GM21423 (cell line): ENCODE measurements around the gene SIRT2.
"Not testable (repeated sequence)": the region's sequence is repeated elsewhere in the genome, so short reads cannot be mapped to it uniquely, and the experiment has no call there.

Source experiments
- ATAC-seq: cut with Tn5 transposase; IDR thresholded peaks from one replicate; pipeline ENCODE4 v1.9.1; 2021; ENCODE audit warnings: mild to moderate bottlenecking, moderate library complexity; ENCODE audit not compliant: unreplicated experiment

SIRT2 gene

DNA sequence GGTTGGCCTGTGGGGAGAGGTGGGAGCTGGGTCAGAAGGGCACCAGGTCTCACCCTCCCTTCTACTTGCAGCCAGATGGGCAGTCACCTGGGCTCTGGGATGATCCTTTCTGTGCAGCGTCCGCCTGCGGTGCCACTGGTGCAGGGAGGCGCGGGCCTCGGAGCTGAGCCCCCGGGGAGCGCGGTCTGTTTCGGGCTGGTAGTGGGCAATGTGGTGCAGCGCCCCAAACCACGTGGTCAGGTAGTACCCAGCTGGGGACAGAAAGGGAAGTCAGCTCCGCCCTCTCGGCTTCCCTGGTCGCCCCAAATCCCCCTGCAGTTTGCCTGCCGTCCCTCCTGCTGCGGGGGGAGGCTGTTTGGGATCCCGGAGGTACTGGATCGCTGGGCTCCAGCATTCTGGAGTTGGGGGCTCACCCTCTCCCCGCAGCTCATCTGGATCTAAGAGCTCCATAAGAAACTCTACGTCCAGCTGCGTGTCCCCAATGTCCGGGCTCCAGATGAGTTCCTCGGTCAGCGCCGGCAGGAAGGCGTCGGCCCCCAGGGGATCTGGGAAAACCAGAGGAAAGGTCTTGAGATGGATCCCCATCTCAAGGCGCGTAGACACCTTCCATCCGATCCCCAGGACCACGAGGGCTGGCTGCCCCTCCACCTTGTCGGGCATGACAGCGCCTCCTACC lies 30.1 kb downstream of the SIRT2 start:
- no peak for ATAC-seq

DNA sequence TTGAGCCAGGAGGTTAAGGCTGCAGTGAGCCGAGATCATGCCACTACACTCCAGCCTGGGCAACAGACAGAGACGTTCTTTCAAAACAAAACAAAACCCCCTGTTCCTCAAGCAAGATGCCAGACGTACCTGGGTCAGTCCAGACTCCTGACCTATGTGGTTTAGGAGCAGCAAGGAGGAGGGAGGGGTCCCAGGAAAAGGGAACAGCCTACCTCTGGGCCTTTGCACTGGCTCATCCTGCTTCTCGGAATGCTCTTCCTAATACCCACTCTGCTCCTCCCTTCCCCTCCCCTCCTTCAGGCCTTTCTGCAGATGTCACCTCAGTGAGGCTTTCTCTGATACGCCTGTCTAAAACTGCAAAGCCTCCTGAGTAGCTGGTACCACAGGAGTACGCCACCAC lies 30.9 kb downstream of the SIRT2 start:
- ATAC-seq = no peak

DNA sequence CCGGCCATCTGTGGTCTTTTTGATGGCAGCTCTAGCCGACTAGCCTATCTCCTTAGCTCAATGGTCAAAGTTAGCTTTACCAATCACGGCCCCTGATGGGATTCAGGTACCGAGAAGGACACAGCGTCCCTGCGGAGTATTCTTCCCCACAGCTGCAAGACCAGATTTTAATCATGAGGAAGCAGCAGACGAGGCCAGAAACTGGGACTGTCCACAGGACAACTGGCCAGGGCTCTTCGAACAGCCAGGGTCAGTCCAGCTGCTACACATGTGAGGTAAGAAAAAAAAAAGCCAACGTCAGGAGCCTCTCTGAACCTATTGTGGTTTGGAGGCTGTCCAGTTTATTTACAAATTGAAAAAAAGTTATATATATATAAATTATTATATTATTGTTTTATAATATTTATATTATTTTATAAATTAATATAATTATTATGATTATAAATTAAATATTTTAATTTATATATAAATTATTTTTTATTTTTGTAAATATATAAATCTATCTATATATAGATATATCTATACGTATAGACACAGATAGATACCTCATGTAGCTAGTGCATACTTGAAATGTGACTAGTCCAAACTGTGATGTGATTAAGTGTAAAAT lies 32.1 kb downstream of the SIRT2 start:
- ATAC-seq = no peak

DNA sequence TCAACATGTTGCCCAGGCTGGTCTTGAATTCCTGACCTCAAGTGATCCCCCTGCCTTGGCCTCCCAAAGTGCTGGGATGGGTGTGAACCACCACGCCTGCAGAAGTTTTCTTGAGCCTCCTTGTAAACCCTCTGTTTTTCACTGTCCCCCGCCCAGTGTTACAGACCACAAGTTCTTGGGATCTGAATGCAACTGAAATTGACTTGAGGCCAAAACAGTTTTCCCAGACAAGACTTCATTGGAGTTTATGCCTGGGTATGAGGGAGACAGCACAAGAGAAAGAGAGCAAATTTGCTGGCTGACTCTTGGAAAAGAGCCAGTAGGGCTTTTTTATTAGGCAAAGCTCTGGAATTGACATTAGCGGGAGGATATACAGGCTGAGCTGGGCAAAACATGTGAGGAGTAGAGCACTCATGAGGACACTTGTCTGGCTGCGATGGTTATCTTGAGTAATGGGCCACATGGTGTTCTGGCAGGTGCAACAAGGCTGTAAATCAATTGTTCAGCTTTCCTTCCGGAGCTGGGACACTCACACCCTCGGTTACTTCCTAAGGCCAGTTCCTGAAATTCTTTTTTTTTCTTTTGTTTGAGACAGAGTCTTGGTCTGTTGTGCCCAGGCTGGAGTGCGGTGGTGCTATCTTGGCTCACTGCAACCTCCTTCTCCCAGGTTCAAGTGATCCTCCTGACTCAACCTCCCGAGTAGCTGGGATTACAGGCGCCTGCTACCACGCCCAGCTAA lies 36.9 kb downstream of the SIRT2 start:
- no peak for ATAC-seq

DNA sequence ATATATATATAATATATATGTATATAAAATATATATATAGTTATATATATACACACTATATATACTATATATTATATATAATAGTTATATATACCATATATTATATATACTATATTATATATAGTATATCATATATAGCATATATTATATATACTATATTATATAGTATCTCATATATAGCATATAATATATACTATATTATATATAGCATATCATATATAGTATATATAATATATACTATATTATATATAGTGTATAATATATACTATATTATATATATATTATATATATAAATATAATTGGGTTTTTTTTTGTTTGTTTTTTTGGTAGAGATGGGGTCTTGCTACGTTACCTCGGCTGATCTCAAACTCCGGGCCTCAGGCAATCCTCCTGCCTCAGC lies 38.0 kb downstream of the SIRT2 start:
- no peak for ATAC-seq

DNA sequence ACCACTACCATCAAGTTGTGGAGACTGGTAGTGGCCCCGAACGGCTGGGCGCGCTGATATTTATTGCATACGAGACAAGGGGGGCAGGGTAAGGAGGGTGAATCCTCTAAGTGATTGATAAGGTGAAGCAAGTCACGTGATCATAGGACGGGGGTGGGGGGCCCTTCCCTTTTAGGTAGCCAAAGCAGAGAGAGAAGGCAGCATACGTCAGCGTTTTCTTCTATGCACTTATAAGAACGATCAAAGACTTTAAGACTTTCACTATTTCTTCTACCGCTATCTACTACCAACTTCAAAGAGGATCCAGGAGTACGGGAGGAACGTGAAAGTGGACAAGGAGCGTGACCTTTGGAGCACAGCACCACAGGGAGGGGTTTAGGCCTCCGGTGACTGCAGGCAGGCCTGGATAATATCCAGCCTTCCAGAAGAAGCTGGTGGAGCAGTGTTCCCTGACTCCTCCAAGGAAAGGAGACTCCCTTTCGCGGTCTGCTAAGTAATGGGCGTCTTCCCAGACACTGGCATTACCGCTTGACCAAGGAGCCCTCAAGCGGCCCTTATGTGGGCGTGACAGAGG lies 39.7 kb downstream of the SIRT2 start:
- not testable (repeated sequence) for ATAC-seq

DNA sequence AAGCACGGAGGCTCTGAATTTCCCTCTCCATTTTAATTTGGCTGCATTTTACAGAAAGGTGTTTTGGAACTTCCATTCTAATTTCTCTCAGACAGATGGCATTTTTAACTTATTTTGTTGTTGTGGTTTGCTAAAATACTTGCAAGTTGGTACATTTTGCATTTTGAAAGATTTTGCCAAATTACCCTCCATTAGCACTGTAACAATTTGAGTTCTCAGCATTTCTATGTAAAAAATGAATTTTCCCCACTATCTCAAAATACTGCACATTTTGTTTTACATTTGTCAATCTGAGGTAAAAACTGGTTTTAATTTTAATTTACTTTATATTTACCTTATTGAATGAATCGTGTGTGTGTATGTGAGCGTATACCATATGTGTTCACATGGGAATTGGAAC lies 42.6 kb downstream of the SIRT2 start:
- ATAC-seq = no peak

DNA sequence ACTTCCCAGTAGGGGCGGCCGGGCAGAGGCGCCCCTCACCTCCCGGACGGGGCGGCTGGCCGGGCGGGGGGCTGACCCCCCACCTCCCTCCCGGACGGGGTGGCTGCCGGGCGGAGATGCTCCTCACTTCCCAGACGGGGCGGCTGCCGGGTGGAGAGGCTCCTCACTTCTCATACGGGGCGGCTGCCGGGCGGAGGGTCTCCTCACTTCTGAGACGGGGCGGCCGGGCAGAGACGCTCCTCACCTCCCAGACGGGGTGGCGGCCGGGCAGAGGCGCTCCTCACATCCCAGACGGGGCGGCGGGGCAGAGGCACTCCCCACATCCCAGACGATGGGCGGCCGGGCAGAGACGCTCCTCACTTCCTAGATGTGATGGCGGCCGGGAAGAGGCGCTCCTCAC lies 43.7 kb downstream of the SIRT2 start:
- not testable (repeated sequence) for ATAC-seq

DNA sequence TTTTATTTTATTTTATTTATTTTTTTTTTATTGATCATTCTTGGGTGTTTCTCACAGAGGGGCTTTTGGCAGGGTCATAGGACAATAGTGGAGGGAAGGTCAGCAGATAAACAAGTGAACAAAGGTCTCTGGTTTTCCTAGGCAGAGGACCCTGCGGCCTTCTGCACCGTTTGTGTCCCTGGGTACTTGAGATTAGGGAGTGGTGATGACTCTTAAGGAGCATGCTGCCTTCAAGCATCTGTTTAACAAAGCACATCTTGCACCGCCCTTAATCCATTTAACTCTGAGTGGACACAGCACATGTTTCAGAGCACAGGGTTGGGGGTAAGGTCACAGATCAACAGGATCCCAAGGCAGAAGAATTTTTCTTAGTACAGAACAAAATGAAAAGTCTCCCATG lies 44.5 kb downstream of the SIRT2 start:
- ATAC-seq = not testable (repeated sequence)

DNA sequence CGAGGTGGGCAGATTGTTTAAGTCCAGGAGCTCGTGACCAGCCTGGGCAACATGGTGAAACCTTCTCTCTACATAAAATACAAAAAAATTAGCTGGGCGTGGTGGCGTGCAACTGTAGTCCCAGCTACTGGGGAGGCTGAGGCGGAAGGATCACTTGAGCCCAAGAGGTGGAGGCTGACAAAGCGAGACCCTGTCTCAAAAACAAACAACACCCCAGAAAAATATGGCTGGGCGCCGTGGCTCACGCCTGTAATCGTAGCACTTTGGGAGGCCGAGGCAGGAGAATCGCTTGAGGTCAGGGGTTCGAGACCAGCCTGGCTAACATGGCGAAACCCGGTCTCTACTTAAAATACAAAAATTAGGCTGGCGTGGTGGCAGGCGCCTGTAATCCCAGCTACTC lies 46.2 kb downstream of the SIRT2 start:
- ATAC-seq = no peak

DNA sequence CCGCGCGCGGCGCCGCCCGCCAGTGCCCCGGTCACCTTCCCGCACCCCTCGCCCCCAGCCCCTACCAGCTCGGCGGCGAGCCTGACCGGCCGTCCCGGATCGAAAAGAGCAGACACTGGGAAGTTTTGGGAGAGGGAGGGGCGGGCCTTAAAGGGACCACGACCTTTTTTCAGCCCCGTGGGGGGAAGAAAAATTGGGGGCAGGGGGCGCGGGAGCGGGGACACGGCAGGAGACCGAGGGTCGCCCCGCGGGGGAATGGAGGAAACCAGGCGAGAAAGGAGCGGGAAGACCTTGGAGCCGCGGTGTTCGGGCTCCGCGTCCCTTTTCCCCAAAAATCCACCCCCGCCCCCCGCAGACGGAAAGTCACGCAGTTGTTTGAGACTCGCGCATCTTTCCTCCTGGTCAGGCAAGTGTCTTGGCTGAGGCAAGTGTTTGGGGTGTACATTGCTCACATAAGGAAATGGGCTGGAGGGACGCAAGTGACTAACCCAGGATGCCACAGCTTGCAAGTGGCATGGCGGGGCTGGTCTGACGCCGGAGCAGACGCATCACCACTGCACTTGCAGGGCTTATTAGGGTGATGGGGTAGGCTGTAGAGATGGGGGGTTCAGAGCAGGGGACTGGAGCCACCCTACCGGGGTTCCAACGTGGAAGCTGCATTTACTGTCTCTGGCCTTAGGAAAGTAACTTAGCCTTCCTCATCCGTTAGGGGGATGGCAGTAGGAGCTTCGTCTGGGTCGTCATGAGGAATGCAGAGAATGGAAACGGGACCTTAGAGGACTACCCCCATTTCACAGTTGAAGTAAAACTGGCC lies 47.0 kb downstream of the SIRT2 start:
- no peak for ATAC-seq

DNA sequence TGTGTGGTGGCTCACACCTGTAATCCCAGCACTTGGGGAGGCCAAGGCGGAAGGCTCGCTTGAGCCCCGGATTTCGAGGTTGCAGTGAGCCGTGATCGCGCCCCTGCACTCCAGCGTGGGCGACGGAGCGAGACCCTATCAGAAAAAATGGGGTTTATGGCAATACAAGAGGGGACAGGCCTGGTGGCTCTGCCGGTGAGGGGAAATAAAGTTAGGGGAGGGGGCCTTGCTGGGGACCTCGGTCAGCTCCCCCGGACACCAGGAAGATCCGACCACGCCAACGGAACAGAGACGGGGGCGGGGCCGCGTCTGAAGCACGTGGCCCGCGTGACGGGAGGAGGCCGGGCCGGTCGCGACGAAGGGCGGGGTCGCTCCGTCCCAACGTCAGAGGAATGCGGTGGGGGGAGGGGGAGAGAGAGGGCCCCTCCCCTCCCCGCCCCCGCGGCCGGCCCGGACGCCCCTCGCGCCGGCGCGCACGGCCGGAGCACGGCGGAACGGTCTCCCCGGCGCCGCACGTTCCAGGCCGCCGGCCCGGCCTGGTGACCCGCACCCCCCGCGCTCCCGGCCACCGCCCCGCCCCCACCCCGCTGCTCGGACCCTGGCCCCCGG lies 47.7 kb downstream of the SIRT2 start:
- ATAC-seq = peak; percentile 22

DNA sequence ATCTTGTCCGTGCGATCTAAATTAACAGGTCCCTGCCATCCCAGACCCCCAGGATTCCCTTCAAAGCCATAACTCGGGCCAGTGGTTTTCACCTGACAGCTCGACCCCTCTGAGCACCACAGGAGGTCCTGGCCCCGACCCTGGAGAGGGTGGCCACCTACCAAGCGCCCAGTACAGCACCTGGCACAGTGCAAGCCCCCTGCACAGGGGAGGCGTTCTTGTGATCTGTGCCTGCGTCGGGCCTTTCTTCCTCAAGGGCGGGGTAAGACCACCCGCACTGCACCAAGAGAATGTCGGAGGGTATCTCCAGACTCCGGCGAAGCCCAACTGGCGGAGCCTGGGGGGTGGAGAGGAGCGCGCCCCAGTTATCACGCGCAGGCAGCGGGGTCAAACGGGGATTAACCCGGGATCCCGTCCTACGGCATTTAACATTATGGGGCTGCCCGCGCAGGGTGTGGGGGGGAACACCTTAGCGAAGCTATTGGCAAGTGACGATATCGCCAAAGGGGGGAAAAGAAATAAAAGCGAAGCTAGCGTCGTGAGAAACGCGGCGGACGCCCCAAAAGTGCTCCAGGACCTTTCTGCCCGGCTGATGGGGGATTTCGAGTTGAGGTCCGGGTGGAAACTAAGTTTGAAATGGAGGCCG lies 48.3 kb downstream of the SIRT2 start:
- ATAC-seq = no peak

DNA sequence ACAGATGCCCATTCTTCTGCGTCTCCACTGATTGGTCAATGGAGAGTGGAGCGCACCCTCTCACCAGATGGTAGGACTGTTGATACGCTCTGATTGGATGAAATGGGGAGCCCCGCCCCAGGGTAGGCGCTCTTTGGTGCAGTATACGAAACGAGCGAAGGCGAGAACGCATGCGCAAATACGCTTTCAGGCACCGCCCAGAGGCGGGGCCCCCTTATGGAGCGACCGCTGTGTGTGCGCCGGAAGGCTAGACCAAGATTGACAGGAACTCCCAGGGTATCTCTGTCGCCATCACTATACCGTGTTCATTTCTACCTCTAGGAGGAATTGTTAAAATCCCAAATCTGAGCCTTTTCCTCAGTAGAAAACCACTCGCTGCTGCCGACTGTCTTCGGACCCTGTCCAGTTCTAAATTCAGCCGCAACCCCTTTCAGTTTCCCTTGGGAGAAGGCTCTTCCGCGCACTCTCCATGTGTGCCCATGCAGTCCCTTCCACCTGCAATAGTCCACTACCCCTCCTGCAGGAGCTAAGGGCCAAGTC lies 48.9 kb downstream of the SIRT2 start:
- peak; percentile 65 for ATAC-seq

DNA sequence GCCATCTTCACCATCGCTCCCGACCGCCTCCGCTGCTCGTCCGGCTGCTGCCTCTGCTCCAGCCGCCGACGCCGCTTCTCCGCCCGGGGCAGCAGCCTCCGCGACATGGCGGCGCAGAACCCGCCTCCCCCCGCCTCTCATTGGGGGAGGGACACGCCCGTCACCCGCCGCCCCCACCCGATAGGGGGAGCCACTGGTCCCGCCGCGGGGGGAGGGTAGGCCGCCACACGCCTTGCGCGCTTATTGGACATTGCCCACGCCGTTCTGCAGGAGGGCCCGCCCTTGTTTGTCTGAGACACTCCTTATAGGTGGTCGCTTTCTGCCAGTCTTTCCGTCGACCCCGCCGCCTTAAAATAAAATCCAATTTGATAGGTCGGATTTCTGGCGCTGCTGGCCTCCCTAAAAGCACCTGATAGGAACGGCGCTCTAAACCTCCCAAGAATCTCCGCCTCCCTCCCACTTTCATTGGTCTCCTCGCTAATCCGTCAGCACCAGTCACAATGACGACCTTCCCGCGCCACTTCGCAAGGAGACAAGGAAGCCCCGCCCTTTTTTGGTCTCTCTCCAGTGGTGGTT lies 49.5 kb downstream of the SIRT2 start, which contains the start of gene HNRNPL:
Gene HNRNPL, minus strand, starts transcription at position 127 of the 576 bp plus-strand sequence. Its CDS starts 20 bp downstream, at position 107.
- peak; percentile 45 for ATAC-seq

DNA sequence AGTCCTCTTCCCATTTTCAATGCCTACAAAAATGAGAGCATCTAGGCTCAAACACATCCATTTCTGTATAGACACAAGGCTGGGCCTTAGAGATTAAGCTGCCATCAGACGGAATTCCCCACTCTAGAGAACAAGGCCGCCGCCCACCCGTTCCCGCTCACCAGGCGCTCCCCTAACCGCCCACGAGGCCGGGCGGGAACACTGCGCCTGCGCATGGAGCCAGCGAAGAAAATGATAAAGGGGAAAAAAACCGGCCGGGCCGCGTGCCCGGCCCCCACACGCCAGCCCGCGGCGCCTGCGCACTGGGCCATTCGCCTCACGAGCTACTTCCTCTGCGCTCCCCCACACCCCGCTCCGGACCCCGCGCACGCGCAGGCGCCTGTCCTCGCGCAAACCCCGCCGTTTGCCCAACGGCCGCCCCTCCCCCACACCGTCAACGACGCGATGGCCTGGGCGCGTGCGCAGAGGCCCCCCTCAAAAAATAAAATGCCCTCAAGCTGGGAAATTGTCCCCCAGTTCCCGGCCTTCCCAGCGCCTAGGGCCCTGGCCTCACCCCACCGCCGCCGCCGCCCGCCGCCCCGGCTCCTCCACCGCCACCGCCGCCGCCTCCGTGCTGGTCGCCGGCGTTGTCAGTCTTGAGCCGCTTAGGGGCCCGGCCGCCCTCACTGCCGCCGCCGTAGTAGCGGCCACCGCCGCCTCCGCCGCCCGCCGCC lies 50.1 kb downstream of the SIRT2 start:
- ATAC-seq = peak; percentile 22

DNA sequence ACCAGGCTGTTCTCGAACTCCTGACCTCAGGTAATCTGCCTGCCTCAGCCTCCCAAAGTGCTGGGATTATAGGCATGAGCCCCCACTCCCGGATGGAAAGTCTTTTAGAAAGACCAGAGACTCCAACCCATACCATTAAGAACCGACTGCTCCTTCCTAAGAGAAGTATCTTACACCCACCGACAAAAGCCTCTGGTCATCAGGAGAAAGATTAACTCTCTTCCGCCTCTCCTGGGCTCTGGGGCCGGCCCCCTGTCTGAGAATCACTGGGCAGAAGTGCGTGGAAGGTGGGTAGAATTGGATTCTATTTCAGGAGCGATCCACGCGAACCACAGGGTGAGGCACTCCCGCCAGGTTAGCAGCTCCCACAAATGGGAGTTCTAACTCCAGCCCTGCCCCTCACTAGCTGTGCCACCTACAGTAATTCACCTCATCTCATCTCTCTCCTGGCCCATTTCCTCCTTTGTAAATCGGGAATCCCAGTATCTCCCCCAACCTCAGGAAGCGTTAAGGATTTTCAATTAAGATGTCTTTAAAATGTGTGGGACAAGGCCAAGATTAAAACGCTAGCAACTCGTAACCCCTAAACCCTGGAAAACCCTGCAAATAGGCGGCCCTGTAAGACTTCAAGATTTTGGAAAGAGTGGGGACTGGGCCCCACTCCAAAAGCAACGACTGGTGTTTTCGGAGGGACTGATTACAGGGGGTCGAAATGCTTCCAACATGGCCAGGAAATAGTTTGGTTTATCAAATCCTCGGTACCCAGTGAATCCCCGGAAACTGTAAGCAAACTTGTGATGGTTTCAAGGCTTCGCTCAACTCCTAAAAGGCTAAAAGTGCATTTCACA lies 50.9 kb downstream of the SIRT2 start:
- ATAC-seq = no peak

DNA sequence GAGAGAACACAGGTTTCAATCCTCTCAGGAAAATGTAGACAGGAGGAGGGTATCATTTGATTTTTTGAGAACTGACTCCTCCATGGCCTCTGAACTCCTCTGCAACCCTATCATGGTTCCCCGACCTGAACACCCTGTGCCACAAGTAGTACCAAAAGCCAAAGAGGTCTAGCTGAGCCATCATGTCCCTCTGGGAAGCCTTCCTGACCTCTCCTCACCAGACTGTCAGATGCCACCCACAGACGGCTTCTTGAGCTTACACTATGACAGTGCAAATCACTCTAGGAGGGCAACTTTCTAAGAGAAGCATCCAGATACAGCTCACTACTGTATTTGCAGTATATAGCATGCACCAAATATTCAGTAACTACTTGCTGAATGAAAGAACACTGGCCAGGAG lies 53.3 kb downstream of the SIRT2 start:
- ATAC-seq = no peak
